Stimulated activated CD8-positive, alpha-beta memory T cell treated with anti-CD3 and anti-CD28 coated beads, Interleukin-12 subunit alpha, Interleukin-12 subunit beta, amount 100 ng/mL, for 4 hours (primary cell): ENCODE results near the gene REELD1.
A peak's percentile ranks its signal among the peaks of the same experiment; 100 is the strongest.

ENCODE experiments used
- DNase-seq: peaks from one replicate; pipeline ENCODE4 v3.0.0-alpha.2; 2020; ENCODE audit warnings: low read depth

REELD1 gene

GRCh38 chr4:146229406-146229805 is 15.1 kb downstream of the REELD1 start:
- DNase-seq: no peak

GRCh38 chr4:146232131-146232722 is 17.9 kb downstream of the REELD1 start:
- DNase-seq: no peak

- no peak for DNase-seq
These were observed 21.4 kb downstream of the REELD1 start for GRCh38 chr4:146235654-146236177.

- no peak for DNase-seq
These were observed 21.9 kb downstream of the REELD1 start for GRCh38 chr4:146236216-146236615.

- no peak for DNase-seq
These were observed 22.8 kb downstream of the REELD1 start for GRCh38 chr4:146237092-146237491.

GRCh38 chr4:146238107-146238506 is 23.8 kb downstream of the REELD1 start:
- no peak for DNase-seq

- peak; percentile 39 for DNase-seq
These were observed 29.0 kb downstream of the REELD1 start for GRCh38 chr4:146243141-146243882.

GRCh38 chr4:146243883-146244277 is 29.5 kb downstream of the REELD1 start:
- DNase-seq: no peak

- DNase-seq: no peak
These were observed 30.2 kb downstream of the REELD1 start for GRCh38 chr4:146244496-146244895.

GRCh38 chr4:146245246-146245645 is 30.9 kb downstream of the REELD1 start:
- DNase-seq: no peak

- DNase-seq: no peak
These were observed 31.5 kb downstream of the REELD1 start for GRCh38 chr4:146245850-146246249.

GRCh38 chr4:146246381-146246780 is 32.0 kb downstream of the REELD1 start:
- no peak for DNase-seq

- no peak for DNase-seq
These were observed 33.0 kb downstream of the REELD1 start for GRCh38 chr4:146247356-146247755.

GRCh38 chr4:146252969-146253611 is 38.8 kb downstream of the REELD1 start:
- DNase-seq: no peak

GRCh38 chr4:146255463-146255862 is 41.1 kb downstream of the REELD1 start:
- no peak for DNase-seq

- no peak for DNase-seq
These were observed 41.5 kb downstream of the REELD1 start for GRCh38 chr4:146255874-146256273.

GRCh38 chr4:146256328-146256727 is 42.0 kb downstream of the REELD1 start:
- no peak for DNase-seq

- no peak for DNase-seq
These were observed 43.2 kb downstream of the REELD1 start for GRCh38 chr4:146257511-146257910.

GRCh38 chr4:146260521-146260920 is 46.2 kb downstream of the REELD1 start:
- DNase-seq: no peak

- DNase-seq: no peak
These were observed 46.7 kb downstream of the REELD1 start for GRCh38 chr4:146261041-146261440.

GRCh38 chr4:146263793-146264192 is 49.5 kb downstream of the REELD1 start:
- DNase-seq: no peak

- no peak for DNase-seq
These were observed 51.7 kb downstream of the REELD1 start for GRCh38 chr4:146265950-146266490.

- DNase-seq: no peak
These were observed 53.5 kb downstream of the REELD1 start for GRCh38 chr4:146267826-146268225.
